CD4-positive, alpha-beta memory T cell (primary cell): Measurements from ENCODE around the gene CUL9. TPM values are rescaled to one million over a fixed set of nuclear protein-coding genes. Genes with fewer than 3 reads are reported as not detected.
A peak's percentile ranks its signal among the peaks of the same experiment; 100 is the strongest.

Source experiments
- CTCF ChIA-PET: fragments of 350-600 bp; sonication (Branson Sonifier 250); formaldehyde crosslinking; loops from one replicate; lab custom pipeline; 2021; ENCODE audit warnings: inconsistent platforms; ENCODE audit not compliant: partially characterized antibody; lab: Charles Lee
- POLR2A ChIA-PET: fragments of 350-600 bp; sonication (Branson Sonifier 250); formaldehyde crosslinking; loops from one replicate; lab custom pipeline; 2021; ENCODE audit not compliant: partially characterized antibody; lab: Charles Lee
- DNase-seq, 5 donors: peaks; one replicate each; pipeline versions ENCODE4 v3.0.0 to v3.0.0-alpha.2; 2020 to 2022; ENCODE audit warnings: mixed read lengths in 1 of 5
- H3K27ac ChIP-seq: one replicate; pipeline ENCODE4 v1.7.0; 2013; ENCODE audit warnings: low read depth, low read length
- H3K27me3 ChIP-seq: 2 replicates; pipeline ENCODE4 v1.7.0; 2013; ENCODE audit warnings: mild to moderate bottlenecking, low read length, moderate library complexity; ENCODE audit not compliant: insufficient read depth
- H3K36me3 ChIP-seq: 2 replicates; pipeline ENCODE4 v1.7.0; 2013; ENCODE audit warnings: mild to moderate bottlenecking, low read length, moderate library complexity; ENCODE audit not compliant: insufficient read depth
- H3K4me1 ChIP-seq: 2 replicates; pipeline ENCODE4 v1.7.0; 2013; ENCODE audit warnings: mild to moderate bottlenecking, low read length, moderate library complexity; ENCODE audit not compliant: insufficient read depth
- H3K4me3 ChIP-seq, 2 donors: one replicate each; pipeline ENCODE4 v1.7.0; 2013; ENCODE audit warnings: low read length in 2 of 2, mild to moderate bottlenecking in 1 of 2
- H3K9me3 ChIP-seq, 2 donors: one replicate each; pipeline ENCODE4 v1.7.0; 2013; ENCODE audit warnings: low read length in 2 of 2, control low read depth in 1 of 2; ENCODE audit not compliant: control insufficient read depth in 1 of 2
- H3K27ac Mint-ChIP-seq, 7 donors: one replicate each; pipeline ENCODE4 v1.8.0; 2020 to 2021; ENCODE audit warnings: mixed read lengths in 7 of 7, mild to moderate bottlenecking in 6 of 7, inconsistent platforms in 3 of 7, moderate library complexity in 3 of 7
- H3K27me3 Mint-ChIP-seq, 2 donors: one replicate each; pipeline ENCODE4 v1.8.0; 2020 to 2021; ENCODE audit warnings: mixed read lengths in 2 of 2
- H3K36me3 Mint-ChIP-seq, 2 donors: one replicate each; pipeline ENCODE4 v1.8.0; 2020 to 2021; ENCODE audit warnings: mixed read lengths in 2 of 2, inconsistent platforms in 1 of 2, mild to moderate bottlenecking in 1 of 2
- H3K4me1 Mint-ChIP-seq, 4 donors: one replicate each; pipeline ENCODE4 v1.8.0; 2020 to 2021; ENCODE audit warnings: mixed read lengths in 4 of 4, mild to moderate bottlenecking in 1 of 4
- H3K4me3 Mint-ChIP-seq, 8 donors: one replicate each; pipeline ENCODE4 v1.8.0; 2020 to 2021; ENCODE audit warnings: mixed read lengths in 8 of 8, mild to moderate bottlenecking in 7 of 8, moderate library complexity in 6 of 8, inconsistent platforms in 3 of 8
- H3K9me3 Mint-ChIP-seq, 8 donors: one replicate each; pipeline ENCODE4 v1.8.0; 2020 to 2021; ENCODE audit warnings: mixed read lengths in 8 of 8, mild to moderate bottlenecking in 5 of 8, inconsistent platforms in 3 of 8, moderate library complexity in 1 of 8
- intact Hi-C: fragments of 100-400 bp; cut with micrococcal nuclease; formaldehyde crosslinking; loops from one replicate; pipeline ENCODE4 v1.15.1; 2023
- polyA plus RNA-seq, 2 donors: library from polyadenylated mRNA; unstranded; fragments of 300-500 nt; fragmentation: Illumina TruSeq; gene quantifications; one replicate each; pipeline ENCODE4 v1.2.3, GENCODE V29; 2021
- total RNA-seq, 2 experiments: library from RNA; stranded (reverse); gene quantifications; one replicate each; pipeline ENCODE4 v1.2.3, GENCODE V29; 2021

The CUL9 gene
- total and polyA plus RNA-seq, 4 experiments from 2014 or later, result 8.3 to 95.2 (median 54.9) TPM

DNA sequence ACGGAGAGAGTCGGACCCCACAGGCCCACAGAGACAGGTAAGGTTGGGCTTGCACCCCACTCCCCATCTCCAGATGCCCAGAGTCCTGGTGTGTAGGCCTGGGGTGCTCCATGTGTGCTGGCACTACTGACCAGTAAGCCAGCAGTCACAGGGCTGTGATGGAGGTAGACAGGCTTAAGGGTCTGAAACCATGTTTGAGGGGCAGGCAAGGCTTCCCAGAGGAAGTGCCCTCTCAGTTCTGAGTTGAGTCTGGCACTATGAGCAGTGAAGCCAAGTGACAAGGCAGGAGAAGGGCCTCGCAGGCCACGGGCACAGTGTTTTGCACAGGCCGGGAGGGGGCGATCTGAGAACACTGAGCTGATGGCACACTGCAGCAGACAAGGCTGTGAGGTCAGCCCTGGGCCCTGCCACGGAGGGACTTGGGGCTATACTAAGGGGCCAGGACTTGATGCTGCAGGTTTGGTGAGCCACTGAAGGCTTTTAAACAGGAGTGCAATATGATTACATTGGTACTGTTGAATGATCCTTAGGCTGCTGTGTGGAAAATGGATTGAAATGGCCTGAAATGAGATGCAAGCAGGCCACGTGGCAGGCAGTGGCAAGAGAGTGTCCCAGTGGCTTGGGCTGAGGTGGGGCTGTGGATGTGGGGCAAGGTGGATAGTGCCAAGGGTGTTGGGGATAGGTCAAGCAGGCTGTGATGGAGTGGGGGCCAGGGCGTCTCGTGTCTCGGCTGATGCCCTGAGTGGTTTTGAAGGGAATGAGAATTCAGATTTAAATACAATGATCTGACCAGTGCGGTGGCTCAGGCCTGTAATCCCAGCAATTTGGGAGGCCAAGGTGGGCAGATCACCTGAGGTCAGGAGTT is 81.5 kb downstream of the CUL9 start:
- Mint-ChIP-seq H3K27ac (no peak overlapping the region), H3K9me3 (no peaks in the 10 kb centered on the region), H3K4me3 (peak overlapping the region in 1 of 8 donors; percentile 9), H3K27me3 (peaks cover 0 to 1% of the 10 kb centered on the region in 2 donors), H3K36me3 (no peaks in the 10 kb centered on the region), H3K4me1 (peaks cover 0 to 4% (median 2%) of the 10 kb centered on the region in 4 donors)
- intact Hi-C loops, result loop anchor here (1.0 to 2.0 kb wide), 3 partner anchors 71 to 243 kb away; no protein-coding TSS in a partner anchor
- Histone ChIP-seq H3K36me3 (no peaks in the 10 kb centered on the region), H3K4me3 (no peak overlapping the region), H3K9me3 (no peaks in the 10 kb centered on the region), H3K27me3 (no peaks in the 10 kb centered on the region), H3K4me1 (peaks cover 6% of the 10 kb centered on the region), H3K27ac (no peak overlapping the region)
- ChIA-PET CTCF (interaction anchor here (0.6 to 6.4 kb wide), 9 partner anchors 33 to 243 kb away, joined by 3 to 70 read pairs (median 5); partner anchors contain the start of gene CRIP3), POLR2A (interaction anchor here (0.5 to 1.4 kb wide), 5 partner anchors 39 to 515 kb away, joined by 3 to 6 read pairs (median 3); no protein-coding TSS in a partner anchor)
- DNase-seq, result peak; percentile 65 to 71 (median 66)

DNA sequence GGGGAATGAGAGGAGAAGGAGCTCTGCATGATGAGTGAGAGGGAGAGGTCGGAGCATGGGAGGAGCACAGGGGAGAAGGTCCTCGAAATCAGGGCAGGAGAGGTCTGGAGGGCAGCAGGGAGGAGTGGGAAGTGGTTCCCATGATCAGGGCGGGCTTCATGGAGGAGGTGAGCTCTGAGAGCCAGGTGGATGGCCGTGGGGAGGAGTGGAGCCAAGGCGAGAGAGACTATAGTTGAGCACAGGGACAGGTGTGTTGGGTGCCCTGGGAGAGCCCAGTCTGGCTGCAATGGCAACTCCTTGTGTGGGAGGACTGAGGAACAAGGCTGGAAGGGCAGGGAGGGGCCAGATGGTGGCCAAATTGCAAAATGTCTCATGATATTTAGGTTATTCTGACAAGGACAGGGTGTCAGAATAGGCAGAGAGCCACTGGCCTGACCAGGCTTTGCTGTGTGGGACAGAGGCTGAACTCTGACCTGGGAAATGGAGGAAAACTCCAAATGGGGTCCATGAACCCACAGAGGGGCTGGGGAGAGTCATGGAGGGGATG is 82.7 kb downstream of the CUL9 start:
- Histone ChIP-seq H3K27ac (no peak overlapping the region), H3K4me1 (peaks cover 14% of the 10 kb centered on the region), H3K27me3 (no peaks in the 10 kb centered on the region), H3K4me3 (no peak overlapping the region), H3K36me3 (no peaks in the 10 kb centered on the region), H3K9me3 (no peaks in the 10 kb centered on the region)
- Mint-ChIP-seq H3K9me3 (no peaks in the 10 kb centered on the region), H3K4me3 (no peak overlapping the region), H3K27ac (peak overlapping the region in 1 of 7 donors; percentile 62), H3K27me3 (peaks cover 0 to 1% of the 10 kb centered on the region in 2 donors), H3K4me1 (peaks cover 3 to 9% (median 7%) of the 10 kb centered on the region in 4 donors), H3K36me3 (no peaks in the 10 kb centered on the region)
- CTCF ChIA-PET, result interaction anchor here (0.9 to 6.4 kb wide), 5 partner anchors 32 to 242 kb away, joined by 3 to 70 read pairs (median 5); no protein-coding TSS in a partner anchor
- intact Hi-C loops, result no loop called here
- no peak for DNase-seq
- POLR2A ChIA-PET, result interaction anchor here (1.4 kb wide), 1 partner anchor 242 kb away, joined by 6 read pairs; no protein-coding TSS in a partner anchor

DNA sequence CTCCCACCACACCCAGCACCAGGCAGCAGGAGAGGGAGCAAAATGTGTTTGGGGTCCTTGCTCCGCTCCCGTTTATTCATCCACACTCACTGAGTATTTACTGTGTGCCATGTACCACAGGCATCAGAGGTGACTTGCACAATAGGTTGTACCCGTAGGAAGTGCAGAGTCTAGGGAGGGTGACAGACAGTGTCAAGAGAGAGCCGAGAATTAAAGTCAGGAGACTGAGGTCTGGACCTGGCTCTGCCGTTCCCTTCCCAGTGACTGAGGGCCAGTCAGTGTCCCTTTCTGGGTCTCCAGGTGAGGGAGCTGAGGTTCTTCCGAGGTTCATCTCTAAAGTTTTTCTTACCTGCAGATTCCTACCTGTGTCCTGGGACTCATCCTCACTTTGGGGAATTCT is 83.6 kb downstream of the CUL9 start:
- Histone ChIP-seq H3K27ac (no peak overlapping the region), H3K9me3 (no peaks in the 10 kb centered on the region), H3K36me3 (no peaks in the 10 kb centered on the region), H3K27me3 (no peaks in the 10 kb centered on the region), H3K4me3 (no peak overlapping the region), H3K4me1 (peaks cover 19% of the 10 kb centered on the region)
- Mint-ChIP-seq H3K27ac (no peak overlapping the region), H3K36me3 (no peaks in the 10 kb centered on the region), H3K9me3 (no peaks in the 10 kb centered on the region), H3K4me3 (no peak overlapping the region), H3K4me1 (peaks cover 5 to 13% (median 7%) of the 10 kb centered on the region in 4 donors), H3K27me3 (peaks cover 0 to 1% of the 10 kb centered on the region in 2 donors)
- intact Hi-C loops, result no loop called here
- CTCF ChIA-PET, result interaction anchor here (0.7 to 6.4 kb wide), 3 partner anchors 49 to 241 kb away, joined by 3 to 70 read pairs (median 6); no protein-coding TSS in a partner anchor
- DNase-seq, result no peak
- POLR2A ChIA-PET, result no interaction called here

DNA sequence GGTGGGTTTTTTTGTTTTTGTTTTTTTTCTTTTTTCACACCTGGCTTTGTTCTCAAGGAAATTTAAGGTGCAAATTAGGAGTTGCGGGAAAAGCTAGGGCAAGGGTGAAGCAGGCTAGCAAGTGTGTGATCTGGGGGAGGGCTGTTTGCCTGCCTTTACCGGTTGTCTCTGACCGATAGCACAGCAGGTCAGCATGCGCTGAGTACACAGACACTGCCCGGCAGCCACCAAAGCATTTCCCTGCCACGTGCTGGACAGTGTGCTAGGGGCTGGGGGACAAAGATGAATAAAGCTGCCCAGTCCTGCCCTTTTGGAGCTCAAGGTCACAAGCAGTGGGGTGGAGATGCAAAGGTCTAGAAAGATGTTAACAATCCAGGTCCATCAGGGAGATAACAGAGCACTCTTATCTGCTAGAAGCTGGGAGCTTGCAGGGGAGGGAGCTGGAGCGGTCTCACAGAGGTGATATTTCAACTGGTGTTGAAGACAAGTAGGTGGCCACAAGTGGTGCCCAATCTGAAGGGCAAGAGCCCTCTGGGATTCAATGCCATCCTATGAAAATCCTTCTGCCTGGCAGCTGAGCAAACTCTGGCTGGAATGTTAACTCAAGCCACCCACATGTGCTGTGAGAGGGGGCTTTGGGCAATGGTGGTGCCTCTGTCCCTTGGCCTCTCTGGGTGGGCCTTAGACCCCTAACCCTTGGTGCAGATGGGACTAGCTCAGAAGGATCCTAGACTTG is 85.8 kb downstream of the CUL9 start:
- Mint-ChIP-seq H3K27ac (peak overlapping the region in 1 of 7 donors; percentile 67), H3K27me3 (peaks cover 0 to 4% of the 10 kb centered on the region in 2 donors), H3K4me1 (peaks cover 5 to 13% (median 7%) of the 10 kb centered on the region in 4 donors), H3K9me3 (no peaks in the 10 kb centered on the region), H3K4me3 (peak overlapping the region in 2 of 8 donors; percentile 32 to 52), H3K36me3 (no peaks in the 10 kb centered on the region)
- no peak for DNase-seq
- CTCF ChIA-PET, result interaction anchor here (0.7 to 2.1 kb wide), 5 partner anchors 17 to 239 kb away, joined by 3 to 7 read pairs (median 5); partner anchors contain the start of genes CRIP3 and DNPH1
- no peaks in the 10 kb centered on the region for H3K36me3 ChIP-seq
- no peaks in the 10 kb centered on the region for H3K27me3 ChIP-seq
- POLR2A ChIA-PET, result interaction anchor here (0.8 to 1.6 kb wide), 3 partner anchors 102 to 308 kb away, joined by 3 read pairs; partner anchors contain the start of genes POLH, XPO5 and ZNF318
- no peak overlapping the region for H3K4me3 ChIP-seq
- intact Hi-C loops, result no loop called here
- no peak overlapping the region for H3K27ac ChIP-seq
- H3K4me1 ChIP-seq, result peaks cover 19% of the 10 kb centered on the region
- no peaks in the 10 kb centered on the region for H3K9me3 ChIP-seq

DNA sequence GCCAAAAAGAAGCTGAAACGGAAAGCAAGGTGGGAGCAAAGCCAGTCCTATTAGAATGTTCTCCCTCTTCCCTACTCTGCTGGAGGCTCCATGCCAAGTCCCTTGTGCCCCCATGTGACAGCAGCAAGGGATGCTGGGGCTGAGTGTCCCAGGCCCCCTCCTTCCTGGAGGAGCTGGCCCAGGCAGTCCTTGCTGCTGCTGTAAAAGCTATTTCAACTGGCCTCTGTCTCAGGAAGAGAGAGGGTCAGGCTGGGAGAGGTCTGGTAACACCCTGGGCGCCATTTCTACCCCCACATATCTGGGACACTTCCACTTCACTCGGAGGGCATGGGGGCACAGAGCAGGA is 86.3 kb downstream of the CUL9 start:
- Histone ChIP-seq H3K36me3 (no peaks in the 10 kb centered on the region), H3K9me3 (no peaks in the 10 kb centered on the region), H3K4me3 (no peak overlapping the region), H3K27me3 (no peaks in the 10 kb centered on the region), H3K4me1 (peaks cover 19% of the 10 kb centered on the region), H3K27ac (no peak overlapping the region)
- peak overlapping the region in 3 of 8 donors; percentile 15 to 87 (median 32) for H3K4me3 Mint-ChIP-seq
- H3K36me3 Mint-ChIP-seq, result no peaks in the 10 kb centered on the region
- intact Hi-C loops, result no loop called here
- no peaks in the 10 kb centered on the region for H3K9me3 Mint-ChIP-seq
- POLR2A ChIA-PET, result interaction anchor here (0.8 to 1.6 kb wide), 3 partner anchors 101 to 307 kb away, joined by 3 read pairs; partner anchors contain the start of genes POLH, XPO5 and ZNF318
- DNase-seq, result no peak
- CTCF ChIA-PET, result interaction anchor here (0.7 to 2.1 kb wide), 5 partner anchors 17 to 238 kb away, joined by 3 to 7 read pairs (median 5); partner anchors contain the start of genes CRIP3 and DNPH1
- peaks cover 0 to 4% of the 10 kb centered on the region in 2 donors for H3K27me3 Mint-ChIP-seq
- no peak overlapping the region for H3K27ac Mint-ChIP-seq
- H3K4me1 Mint-ChIP-seq, result peaks cover 5 to 13% (median 7%) of the 10 kb centered on the region in 4 donors

DNA sequence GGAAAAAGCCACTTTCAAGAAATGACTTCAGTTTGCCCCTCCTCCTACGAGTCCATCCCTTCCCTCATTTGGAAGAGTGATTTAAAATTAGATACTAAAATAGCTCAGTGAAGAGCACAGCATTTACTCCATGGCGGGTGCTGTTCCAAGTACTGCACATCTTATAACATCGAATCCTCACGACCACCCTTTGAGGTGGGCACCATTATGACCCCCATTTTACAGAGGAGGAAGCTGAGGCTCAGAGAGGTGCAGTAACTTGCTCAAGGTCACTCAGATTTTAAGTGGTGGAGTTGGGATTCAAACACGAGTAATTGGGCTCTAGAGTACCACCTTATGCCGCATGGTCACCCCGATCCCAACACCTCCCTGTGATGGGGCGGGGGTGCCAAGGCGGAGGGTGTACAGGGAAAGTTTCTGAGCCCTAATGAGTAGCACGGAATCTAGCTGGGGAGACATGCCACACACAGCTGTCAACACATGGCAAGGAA is 86.8 kb downstream of the CUL9 start:
- no peaks in the 10 kb centered on the region for H3K36me3 Mint-ChIP-seq
- H3K4me1 Mint-ChIP-seq, result peaks cover 4 to 9% (median 6%) of the 10 kb centered on the region in 4 donors
- DNase-seq, result no peak
- H3K4me3 ChIP-seq, result peak overlapping the region in 1 of 2 donors; percentile 34
- H3K9me3 Mint-ChIP-seq, result no peaks in the 10 kb centered on the region
- ChIA-PET POLR2A (interaction anchor here (0.8 to 1.6 kb wide), 3 partner anchors 101 to 307 kb away, joined by 3 read pairs; partner anchors contain the start of genes POLH, XPO5 and ZNF318), CTCF (interaction anchor here (0.7 to 2.1 kb wide), 5 partner anchors 16 to 237 kb away, joined by 3 to 7 read pairs (median 5); partner anchors contain the start of genes CRIP3 and DNPH1)
- H3K27ac ChIP-seq, result no peak overlapping the region
- H3K36me3 ChIP-seq, result no peaks in the 10 kb centered on the region
- H3K27me3 Mint-ChIP-seq, result peaks cover 0 to 4% of the 10 kb centered on the region in 2 donors
- H3K4me3 Mint-ChIP-seq, result peak overlapping the region; percentile 64 to 87 (median 76)
- no peaks in the 10 kb centered on the region for H3K9me3 ChIP-seq
- intact Hi-C loops, result no loop called here
- no peak overlapping the region for H3K27ac Mint-ChIP-seq
- peaks cover 19% of the 10 kb centered on the region for H3K4me1 ChIP-seq
- no peaks in the 10 kb centered on the region for H3K27me3 ChIP-seq
